A549 (cell line): ENCODE measurements around the gene LGALS3BP. TPM values are rescaled to one million over a fixed set of nuclear protein-coding genes. Genes with fewer than 3 reads are reported as not detected.

ENCODE experiments used
- ATAC-seq, 2 experiments: fragments of 200-7000 bp in 1 of 2; fragments of >200 bp in 1 of 2; cut with Nextera tagmentation in 1 of 2; cut with Tn5 transposase in 1 of 2; 3 replicates each; pipeline versions ENCODE4 v1.8.0 to v1.9.1; 2018 to 2020; ENCODE audit warnings: mild to moderate bottlenecking in 1 of 2, moderate library complexity in 1 of 2
- CTCF ChIA-PET: fragments of 300-600 bp; sonication (Branson Sonifier 250); formaldehyde crosslinking; extraction: SDS; loops from one replicate; lab custom pipeline; 2021; ENCODE audit warnings: antibody characterized with exemption, inconsistent platforms; lab: Yijun Ruan, JAX
- POLR2A ChIA-PET: fragments of 350-600 bp; formaldehyde crosslinking; extraction: SDS; loops from one replicate; lab custom pipeline; 2021; ENCODE audit warnings: antibody characterized with exemption, inconsistent platforms; lab: Yijun Ruan, JAX
- DNase-seq, 2 experiments: peaks; one replicate each; pipeline versions ENCODE4 v3.0.0 to v3.0.0-alpha.2; 2011 to 2016; ENCODE audit warnings: low read depth in 1 of 2, low spot score in 1 of 2
- FAIRE-seq: peaks from 2 replicates; lab custom pipeline; 2011; peaks lifted over from hg19 to GRCh38; lab: Jason Lieb, UNC
- H3K27ac ChIP-seq, 2 experiments: fragments of >200 bp; sonication (Bioruptor Twin); formaldehyde crosslinking; 3 replicates each; pipeline ENCODE4 v1.5.1; 2016 to 2017
- H3K4me1 ChIP-seq: fragments of >200 bp; sonication (Bioruptor Twin); formaldehyde crosslinking; 3 replicates; pipeline ENCODE4 v1.6.1; 2016
- H3K4me2 ChIP-seq: fragments of >200 bp; sonication (Bioruptor Twin); formaldehyde crosslinking; 3 replicates; pipeline ENCODE4 v1.6.1; 2016
- H3K4me3 ChIP-seq: fragments of >200 bp; sonication (Bioruptor Twin); formaldehyde crosslinking; 3 replicates; pipeline ENCODE4 v1.5.1; 2016
- H3K9me3 ChIP-seq: fragments of >200 bp; sonication (Bioruptor Twin); formaldehyde crosslinking; 3 replicates; pipeline ENCODE4 v1.6.1; 2016
- CBX2 ChIP-seq: fragments of 200-600 bp; sonication (generic); IDR thresholded peaks from 2 replicates; pipeline ENCODE4 v1.6.1; 2016; ENCODE audit warnings: low read depth, mild to moderate bottlenecking, borderline replicate concordance
- CBX8 ChIP-seq: fragments of 200-600 bp; sonication (generic); IDR thresholded peaks from 2 replicates; pipeline ENCODE4 v1.6.1; 2016
- CHD2 ChIP-seq: fragments of 150-350 bp; IDR thresholded peaks from 2 replicates; pipeline ENCODE4 v1.6.1; 2014; ENCODE audit warnings: low read length; ENCODE audit not compliant: partially characterized antibody
- EHMT2 ChIP-seq: fragments of 200-600 bp; sonication (generic); IDR thresholded peaks from 2 replicates; pipeline ENCODE4 v1.6.1; 2016; ENCODE audit warnings: antibody characterized with exemption, low read depth, mild to moderate bottlenecking, moderate library complexity
- FOSL2 ChIP-seq, 2 experiments: fragments of 450-650 bp in 1 of 2; fragments of >200 bp in 1 of 2; sonication (Bioruptor Twin) in 1 of 2; formaldehyde crosslinking; IDR thresholded peaks; 2 replicates each; pipeline versions ENCODE4 v1.5.0 to v1.6.1; 2016 to 2020; ENCODE audit warnings: mild to moderate bottlenecking in 1 of 2, moderate library complexity in 1 of 2
- FOXS1 ChIP-seq: fragments of 250-450 bp; sonication (Bioruptor Pico); IDR thresholded peaks from 2 replicates; pipeline ENCODE4 v1.5.0; 2020; ENCODE audit warnings: mild to moderate bottlenecking, moderate library complexity
- HOXA7 ChIP-seq: fragments of 250-450 bp; sonication (Bioruptor Pico); IDR thresholded peaks from 2 replicates; pipeline ENCODE4 v1.5.0; 2020; ENCODE audit warnings: mild to moderate bottlenecking, moderate library complexity
- KDM5A ChIP-seq: fragments of 200-600 bp; sonication (generic); IDR thresholded peaks from 2 replicates; pipeline ENCODE4 v1.6.1; 2016; ENCODE audit warnings: antibody characterized with exemption, mild to moderate bottlenecking
- MAFK ChIP-seq: fragments of 450-650 bp; IDR thresholded peaks from 2 replicates; pipeline ENCODE4 v1.6.1; 2014; ENCODE audit not compliant: partially characterized antibody
- NFE2L2 ChIP-seq: fragments of 150-350 bp; conservative IDR thresholded peaks from 2 replicates; pipeline ENCODE4 v1.6.1; 2014; ENCODE audit warnings: low read length
- NPAS2 ChIP-seq: fragments of 250-450 bp; sonication (Bioruptor Pico); IDR thresholded peaks from 2 replicates; pipeline ENCODE4 v1.8.0; 2022; ENCODE audit warnings: mild to moderate bottlenecking, moderate library complexity, borderline replicate concordance
- RAD21 ChIP-seq, 2 experiments: fragments of >200 bp in 1 of 2; sonication (Bioruptor Twin) in 1 of 2; formaldehyde crosslinking in 1 of 2; IDR thresholded peaks in 1 of 2; conservative IDR thresholded peaks in 1 of 2; 2 replicates in 1 of 2; 3 replicates in 1 of 2; pipeline ENCODE4 v1.6.1; 2012 to 2018; ENCODE audit warnings: inconsistent platforms in 1 of 2
- RARB ChIP-seq: fragments of 250-450 bp; sonication (Bioruptor Pico); IDR thresholded peaks from 2 replicates; pipeline ENCODE4 v1.8.0; 2021; ENCODE audit warnings: mild to moderate bottlenecking, moderate library complexity
- RCOR1 ChIP-seq: fragments of 150-350 bp; IDR thresholded peaks from 2 replicates; pipeline ENCODE4 v1.6.1; 2014; ENCODE audit warnings: antibody characterized with exemption, low read length, low read depth
- RFX5 ChIP-seq: fragments of 450-650 bp; IDR thresholded peaks from 2 replicates; pipeline ENCODE4 v1.7.1; 2014; ENCODE audit warnings: antibody characterized with exemption, mild to moderate bottlenecking, moderate library complexity
- SMC3 ChIP-seq: fragments of >200 bp; sonication (Bioruptor Twin); formaldehyde crosslinking; IDR thresholded peaks from 3 replicates; pipeline ENCODE4 v1.6.1; 2018; ENCODE audit warnings: inconsistent platforms
- SREBF2 ChIP-seq: fragments of 450-650 bp; IDR thresholded peaks from 2 replicates; pipeline ENCODE4 v1.6.1; 2014; ENCODE audit warnings: mild to moderate bottlenecking, moderate library complexity
- TFCP2L1 ChIP-seq: fragments of 250-450 bp; sonication (Bioruptor Pico); IDR thresholded peaks from 2 replicates; pipeline ENCODE4 v1.5.0; 2021; ENCODE audit warnings: mild to moderate bottlenecking
- ZNF302 ChIP-seq: fragments of 250-450 bp; sonication (Bioruptor Pico); IDR thresholded peaks from 2 replicates; pipeline ENCODE4 v1.9.0; 2021; ENCODE audit warnings: inconsistent platforms, mild to moderate bottlenecking, moderate library complexity
- WGBS: methylation state at CpG from one replicate; pipeline ENCODE4 v1.1.6; 2017; ENCODE audit errors: missing lambda C conversion rate; 5-methylcytosine and 5-hydroxymethylcytosine counted together
- polyA plus RNA-seq, 4 experiments: library from polyadenylated mRNA; depleted of rRNA in 3 of 4; stranded (reverse); fragments of >200 nt; fragmentation: RNase III in 1 of 4; extraction: RNeasy Plus Mini Kit Qiagen cat#74134 plus additional on column Dnase treatment in 1 of 4; gene quantifications; 2 replicates in 3 of 4; 3 replicates in 1 of 4; pipeline ENCODE4 v1.2.3, GENCODE V29; 2011 to 2017
- TF ChIP-seq, protein P1 (sequence below): IDR thresholded peaks from 2 replicates; pipeline ENCODE4 v1.6.1; 2012; ENCODE audit warnings: low read depth, borderline replicate concordance
- TF ChIP-seq, protein P2 (sequence below): IDR thresholded peaks from 2 replicates; pipeline ENCODE4 v1.6.1; 2012
- TF ChIP-seq, protein P3 (sequence below): IDR thresholded peaks from 2 replicates; pipeline ENCODE4 v1.6.1; 2012
- TF ChIP-seq, protein P4 (sequence below): fragments of 150-350 bp; IDR thresholded peaks from 2 replicates; pipeline ENCODE4 v1.6.1; 2014; ENCODE audit warnings: low read depth, mild to moderate bottlenecking, low read length
- TF ChIP-seq, protein P5 (sequence below): fragments of >200 bp; sonication (Bioruptor Twin); formaldehyde crosslinking; IDR thresholded peaks from 3 replicates; pipeline ENCODE4 v1.6.1; 2016

Gene LGALS3BP
- polyA plus RNA-seq, 2 of the 4 experiments (the other 2 are of a cell fraction): 28.3 to 60.0 TPM

DNA sequence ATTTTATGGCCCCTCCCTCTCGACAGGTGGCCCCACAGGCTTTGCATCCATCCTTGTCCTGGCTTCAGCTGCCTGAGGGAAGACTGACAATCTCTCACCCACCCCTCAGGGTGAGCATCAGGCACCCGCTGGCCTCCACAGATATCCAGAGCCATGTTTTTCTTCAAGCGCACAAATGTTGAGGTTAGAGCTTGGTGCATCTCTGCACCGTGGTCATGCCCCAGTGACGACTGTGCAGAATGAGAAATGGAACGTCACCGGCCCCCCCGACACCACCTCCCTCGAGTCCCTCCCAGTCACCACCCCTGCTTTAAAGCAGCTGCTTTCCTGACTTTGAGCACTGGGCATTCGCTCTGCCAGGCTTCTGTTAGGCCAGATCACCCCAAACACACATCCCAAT lies 34.8 kb downstream of the LGALS3BP start:
- no peak for TF ChIP-seq HOXA7
- TF ChIP-seq, protein P1, sequence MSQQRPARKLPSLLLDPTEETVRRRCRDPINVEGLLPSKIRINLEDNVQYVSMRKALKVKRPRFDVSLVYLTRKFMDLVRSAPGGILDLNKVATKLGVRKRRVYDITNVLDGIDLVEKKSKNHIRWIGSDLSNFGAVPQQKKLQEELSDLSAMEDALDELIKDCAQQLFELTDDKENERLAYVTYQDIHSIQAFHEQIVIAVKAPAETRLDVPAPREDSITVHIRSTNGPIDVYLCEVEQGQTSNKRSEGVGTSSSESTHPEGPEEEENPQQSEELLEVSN: no peak
- TF ChIP-seq, protein P2, sequence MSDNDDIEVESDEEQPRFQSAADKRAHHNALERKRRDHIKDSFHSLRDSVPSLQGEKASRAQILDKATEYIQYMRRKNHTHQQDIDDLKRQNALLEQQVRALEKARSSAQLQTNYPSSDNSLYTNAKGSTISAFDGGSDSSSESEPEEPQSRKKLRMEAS: no peak
- TF ChIP-seq, protein P3, sequence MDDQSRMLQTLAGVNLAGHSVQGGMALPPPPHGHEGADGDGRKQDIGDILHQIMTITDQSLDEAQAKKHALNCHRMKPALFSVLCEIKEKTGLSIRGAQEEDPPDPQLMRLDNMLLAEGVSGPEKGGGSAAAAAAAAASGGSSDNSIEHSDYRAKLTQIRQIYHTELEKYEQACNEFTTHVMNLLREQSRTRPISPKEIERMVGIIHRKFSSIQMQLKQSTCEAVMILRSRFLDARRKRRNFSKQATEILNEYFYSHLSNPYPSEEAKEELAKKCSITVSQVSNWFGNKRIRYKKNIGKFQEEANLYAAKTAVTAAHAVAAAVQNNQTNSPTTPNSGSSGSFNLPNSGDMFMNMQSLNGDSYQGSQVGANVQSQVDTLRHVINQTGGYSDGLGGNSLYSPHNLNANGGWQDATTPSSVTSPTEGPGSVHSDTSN: no peak
- TF ChIP-seq CBX8: no peak
- TF ChIP-seq CBX2: no peak
- no peak for TF ChIP-seq RAD21 (conservative IDR thresholded peaks at IDR 0.05 in 1 of 2, IDR thresholded peaks at IDR 0.05 in 1 of 2)
- TF ChIP-seq ZNF302 (CRISPR knock-in tag): no peak
- TF ChIP-seq, protein P4, sequence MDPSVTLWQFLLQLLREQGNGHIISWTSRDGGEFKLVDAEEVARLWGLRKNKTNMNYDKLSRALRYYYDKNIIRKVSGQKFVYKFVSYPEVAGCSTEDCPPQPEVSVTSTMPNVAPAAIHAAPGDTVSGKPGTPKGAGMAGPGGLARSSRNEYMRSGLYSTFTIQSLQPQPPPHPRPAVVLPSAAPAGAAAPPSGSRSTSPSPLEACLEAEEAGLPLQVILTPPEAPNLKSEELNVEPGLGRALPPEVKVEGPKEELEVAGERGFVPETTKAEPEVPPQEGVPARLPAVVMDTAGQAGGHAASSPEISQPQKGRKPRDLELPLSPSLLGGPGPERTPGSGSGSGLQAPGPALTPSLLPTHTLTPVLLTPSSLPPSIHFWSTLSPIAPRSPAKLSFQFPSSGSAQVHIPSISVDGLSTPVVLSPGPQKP: no peak
- Histone ChIP-seq H3K9me3 (peaks cover 9% of the 10 kb centered on the region; the same call in 2 of the 3 replicates), H3K4me3 (no peak overlapping the region), H3K4me1 (no peaks in the 10 kb centered on the region; the same call in 2 of the 3 replicates), H3K4me2 (no peak overlapping the region), H3K27ac (no peak overlapping the region)
- ChIA-PET POLR2A (no interaction called here), CTCF (interaction anchor here (0.6 to 5.2 kb wide), 4 partner anchors 13 to 79 kb away, joined by 3 to 41 read pairs (median 8); no protein-coding TSS in a partner anchor)
- ATAC-seq (no peak), FAIRE-seq (no peak), DNase-seq (no peak)
- 52% methylated on average over 10 of the region's 10 CpGs for WGBS

DNA sequence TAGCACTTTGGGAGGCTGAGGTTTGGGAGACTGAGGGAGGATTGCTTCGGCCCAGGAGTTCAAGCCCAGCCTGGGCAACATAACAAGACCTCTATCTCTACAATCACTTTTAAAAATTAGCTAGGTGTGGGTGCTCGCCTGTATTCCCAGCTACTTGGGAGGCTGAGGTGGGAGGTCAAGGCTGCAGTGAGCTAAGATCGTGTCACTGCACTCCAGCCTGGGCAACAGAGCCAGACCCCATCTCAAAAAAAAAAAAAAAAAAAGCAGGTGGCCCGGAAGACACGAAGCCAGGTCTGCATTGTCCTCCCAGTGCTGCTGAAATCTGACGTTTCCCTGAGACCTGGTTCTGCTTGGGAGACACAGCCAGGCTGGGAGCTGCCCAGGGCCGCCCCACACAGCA lies 35.7 kb downstream of the LGALS3BP start:
- TF ChIP-seq RARB (no peak), CHD2 (no peak), SREBF2 (no peak), EHMT2 (no peak), RCOR1 (no peak), NFE2L2 (no peak), FOXS1 (no peak), SMC3 (no peak), RFX5 (no peak), TFCP2L1 (no peak), FOSL2 (IDR thresholded peaks at IDR 0.05) (no peak), FOSL2 (CRISPR knock-in tag; IDR thresholded peaks at IDR 0.05) (no peak), NPAS2 (CRISPR knock-in tag) (no peak), MAFK (no peak), KDM5A (no peak)
- TF ChIP-seq, protein P3: no peak
- TF ChIP-seq, protein P5, sequence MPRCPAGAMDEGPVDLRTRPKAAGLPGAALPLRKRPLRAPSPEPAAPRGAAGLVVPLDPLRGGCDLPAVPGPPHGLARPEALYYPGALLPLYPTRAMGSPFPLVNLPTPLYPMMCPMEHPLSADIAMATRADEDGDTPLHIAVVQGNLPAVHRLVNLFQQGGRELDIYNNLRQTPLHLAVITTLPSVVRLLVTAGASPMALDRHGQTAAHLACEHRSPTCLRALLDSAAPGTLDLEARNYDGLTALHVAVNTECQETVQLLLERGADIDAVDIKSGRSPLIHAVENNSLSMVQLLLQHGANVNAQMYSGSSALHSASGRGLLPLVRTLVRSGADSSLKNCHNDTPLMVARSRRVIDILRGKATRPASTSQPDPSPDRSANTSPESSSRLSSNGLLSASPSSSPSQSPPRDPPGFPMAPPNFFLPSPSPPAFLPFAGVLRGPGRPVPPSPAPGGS: no peak
- no peak overlapping the region for H3K4me3 ChIP-seq
- H3K9me3 ChIP-seq: peaks cover 1% of the 10 kb centered on the region; the same call in 2 of the 3 replicates
- H3K4me2 ChIP-seq: no peak overlapping the region
- DNase-seq: no peak
- peaks cover 3% of the 10 kb centered on the region; the same call in 1 of the 3 replicates for H3K4me1 ChIP-seq
- ChIA-PET CTCF (interaction anchor here (0.6 to 13.7 kb wide), 8 partner anchors 9 to 699 kb away, joined by 3 to 169 read pairs (median 4); no protein-coding TSS in a partner anchor), POLR2A (no interaction called here)
- FAIRE-seq: no peak
- H3K27ac ChIP-seq: no peak overlapping the region
- no peak for ATAC-seq
- 67% methylated on average over 7 of the region's 7 CpGs for WGBS
